ENCODE measurements around the gene SYVN1.
A peak's percentile ranks its signal among the peaks of the same experiment; 100 is the strongest.

SYVN1 gene

DNA sequence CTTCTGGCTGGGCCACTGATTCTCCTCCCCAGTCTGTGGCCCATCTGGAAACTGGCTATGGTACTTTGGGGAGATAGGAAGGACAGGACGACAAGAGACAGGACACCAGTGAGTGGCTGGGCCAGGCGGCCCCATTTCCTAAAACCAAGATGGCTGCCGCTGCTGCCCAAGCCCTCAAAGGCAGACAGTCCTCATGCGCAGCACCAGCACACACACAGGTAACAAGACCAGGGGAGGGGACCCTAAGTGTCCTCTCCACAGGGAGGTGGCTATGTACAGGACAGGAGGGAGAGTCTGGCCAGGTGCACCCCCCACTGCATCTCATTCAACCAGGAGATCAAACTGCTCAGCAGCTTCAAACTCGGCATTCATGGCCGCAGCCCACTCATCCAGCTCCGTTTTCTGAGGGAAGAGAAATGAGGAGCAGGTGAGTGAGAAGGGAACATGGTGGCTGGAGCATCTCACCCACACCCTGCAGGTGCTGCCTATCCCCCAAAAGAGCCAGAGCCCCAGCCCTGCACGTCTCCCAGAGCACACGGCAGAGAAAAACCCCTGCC is 55.5 kb downstream of the SYVN1 start:
- in situ Hi-C loops (cut with HindIII; ENCODE audit: low sequenced_read_pairs) = no loop called here
- DNase-seq (ENCODE audit: low read depth) = no peak
- H3K4me3 ChIP-seq (ENCODE audit: low read depth, low read length) = no peak overlapping the region
- TF ChIP-seq, protein P1, sequence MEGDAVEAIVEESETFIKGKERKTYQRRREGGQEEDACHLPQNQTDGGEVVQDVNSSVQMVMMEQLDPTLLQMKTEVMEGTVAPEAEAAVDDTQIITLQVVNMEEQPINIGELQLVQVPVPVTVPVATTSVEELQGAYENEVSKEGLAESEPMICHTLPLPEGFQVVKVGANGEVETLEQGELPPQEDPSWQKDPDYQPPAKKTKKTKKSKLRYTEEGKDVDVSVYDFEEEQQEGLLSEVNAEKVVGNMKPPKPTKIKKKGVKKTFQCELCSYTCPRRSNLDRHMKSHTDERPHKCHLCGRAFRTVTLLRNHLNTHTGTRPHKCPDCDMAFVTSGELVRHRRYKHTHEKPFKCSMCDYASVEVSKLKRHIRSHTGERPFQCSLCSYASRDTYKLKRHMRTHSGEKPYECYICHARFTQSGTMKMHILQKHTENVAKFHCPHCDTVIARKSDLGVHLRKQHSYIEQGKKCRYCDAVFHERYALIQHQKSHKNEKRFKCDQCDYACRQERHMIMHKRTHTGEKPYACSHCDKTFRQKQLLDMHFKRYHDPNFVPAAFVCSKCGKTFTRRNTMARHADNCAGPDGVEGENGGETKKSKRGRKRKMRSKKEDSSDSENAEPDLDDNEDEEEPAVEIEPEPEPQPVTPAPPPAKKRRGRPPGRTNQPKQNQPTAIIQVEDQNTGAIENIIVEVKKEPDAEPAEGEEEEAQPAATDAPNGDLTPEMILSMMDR (IDR thresholded peaks at IDR 0.05; ENCODE audit: low read depth, low read length, missing control alignments) = no peak

DNA sequence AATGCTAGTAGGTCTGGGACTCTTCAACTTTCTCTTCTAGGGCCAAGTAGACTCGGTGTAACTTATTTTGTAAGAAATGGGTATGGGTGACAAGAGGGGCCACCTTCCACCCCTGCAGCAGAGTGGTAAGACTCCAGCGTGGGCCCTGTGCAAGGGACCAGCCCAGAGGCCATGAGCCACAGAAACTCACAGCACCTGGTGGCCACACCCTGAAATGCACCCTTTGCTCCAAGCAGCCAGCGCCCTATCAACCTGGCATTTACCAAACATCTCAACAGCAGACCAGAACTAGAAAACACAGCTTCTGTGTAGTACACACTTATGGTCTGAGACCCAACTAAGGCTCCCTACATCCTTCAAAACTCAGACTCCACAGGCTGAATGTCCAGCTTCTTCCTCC is 56.2 kb downstream of the SYVN1 start:
- in situ Hi-C loops (cut with HindIII; ENCODE audit: low sequenced_read_pairs) = no loop called here
- TF ChIP-seq, protein P1 (IDR thresholded peaks at IDR 0.05; ENCODE audit: low read depth, low read length, missing control alignments) = peak; percentile 65
- no peak overlapping the region for H3K4me3 ChIP-seq (ENCODE audit: low read depth, low read length)
- DNase-seq (ENCODE audit: low read depth) = no peak

DNA sequence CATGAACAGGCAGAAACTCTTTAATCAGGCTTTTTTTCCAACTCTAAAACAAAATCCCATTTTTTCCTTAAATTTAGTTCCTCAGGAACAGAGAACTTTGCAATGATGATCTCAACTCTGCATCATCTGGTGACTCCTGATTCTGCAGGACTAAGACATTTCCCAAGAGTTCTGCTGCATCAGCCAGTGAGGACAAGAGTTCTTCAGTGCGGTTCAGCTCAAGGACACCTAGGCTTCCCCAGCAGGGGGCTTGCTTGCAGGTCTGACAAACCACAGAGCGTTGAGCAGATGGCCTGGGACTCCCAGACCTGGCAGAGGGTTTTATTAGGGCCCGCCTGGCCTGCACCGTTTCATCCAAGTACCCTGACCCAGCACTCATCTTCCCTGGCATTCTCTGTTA is 56.9 kb downstream of the SYVN1 start:
- TF ChIP-seq, protein P1 (IDR thresholded peaks at IDR 0.05; ENCODE audit: low read depth, low read length, missing control alignments) = no peak
- in situ Hi-C loops (cut with HindIII; ENCODE audit: low sequenced_read_pairs) = no loop called here
- DNase-seq (ENCODE audit: low read depth) = no peak
- no peak overlapping the region for H3K4me3 ChIP-seq (ENCODE audit: low read depth, low read length)
